GM08714 (cell line): Measurements from ENCODE around the gene MYO5C.

Source experiments
- H3K4me3 ChIP-seq: fragments of 200-500 bp; sonication (Bioruptor generic); 2 replicates; pipeline ENCODE4 v1.5.1; 2014; ENCODE audit warnings: mild to moderate bottlenecking, low read length, inconsistent platforms
- ZNF274 ChIP-seq: IDR thresholded peaks from 2 replicates; pipeline ENCODE4 v1.6.1; 2012; ENCODE audit warnings: mild to moderate bottlenecking, low read depth, low read length

The MYO5C gene, protein sequence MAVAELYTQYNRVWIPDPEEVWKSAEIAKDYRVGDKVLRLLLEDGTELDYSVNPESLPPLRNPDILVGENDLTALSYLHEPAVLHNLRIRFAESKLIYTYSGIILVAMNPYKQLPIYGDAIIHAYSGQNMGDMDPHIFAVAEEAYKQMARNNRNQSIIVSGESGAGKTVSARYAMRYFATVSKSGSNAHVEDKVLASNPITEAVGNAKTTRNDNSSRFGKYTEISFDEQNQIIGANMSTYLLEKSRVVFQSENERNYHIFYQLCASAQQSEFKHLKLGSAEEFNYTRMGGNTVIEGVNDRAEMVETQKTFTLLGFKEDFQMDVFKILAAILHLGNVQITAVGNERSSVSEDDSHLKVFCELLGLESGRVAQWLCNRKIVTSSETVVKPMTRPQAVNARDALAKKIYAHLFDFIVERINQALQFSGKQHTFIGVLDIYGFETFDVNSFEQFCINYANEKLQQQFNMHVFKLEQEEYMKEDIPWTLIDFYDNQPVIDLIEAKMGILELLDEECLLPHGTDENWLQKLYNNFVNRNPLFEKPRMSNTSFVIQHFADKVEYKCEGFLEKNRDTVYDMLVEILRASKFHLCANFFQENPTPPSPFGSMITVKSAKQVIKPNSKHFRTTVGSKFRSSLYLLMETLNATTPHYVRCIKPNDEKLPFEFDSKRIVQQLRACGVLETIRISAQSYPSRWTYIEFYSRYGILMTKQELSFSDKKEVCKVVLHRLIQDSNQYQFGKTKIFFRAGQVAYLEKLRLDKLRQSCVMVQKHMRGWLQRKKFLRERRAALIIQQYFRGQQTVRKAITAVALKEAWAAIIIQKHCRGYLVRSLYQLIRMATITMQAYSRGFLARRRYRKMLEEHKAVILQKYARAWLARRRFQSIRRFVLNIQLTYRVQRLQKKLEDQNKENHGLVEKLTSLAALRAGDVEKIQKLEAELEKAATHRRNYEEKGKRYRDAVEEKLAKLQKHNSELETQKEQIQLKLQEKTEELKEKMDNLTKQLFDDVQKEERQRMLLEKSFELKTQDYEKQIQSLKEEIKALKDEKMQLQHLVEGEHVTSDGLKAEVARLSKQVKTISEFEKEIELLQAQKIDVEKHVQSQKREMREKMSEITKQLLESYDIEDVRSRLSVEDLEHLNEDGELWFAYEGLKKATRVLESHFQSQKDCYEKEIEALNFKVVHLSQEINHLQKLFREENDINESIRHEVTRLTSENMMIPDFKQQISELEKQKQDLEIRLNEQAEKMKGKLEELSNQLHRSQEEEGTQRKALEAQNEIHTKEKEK (N-terminal part only)

GRCh38 chr15:52295421-52296001 lies at the start of gene MYO5C:
Gene MYO5C, minus strand, starts transcription at chr15:52295804. Its CDS starts 168 bp downstream, at chr15:52295636.
- no peak for TF ChIP-seq ZNF274
- H3K4me3 ChIP-seq = peak within 1 kb of the TSS; percentile 43; the same call in 1 of the 2 replicates

GRCh38 chr15:52344592-52344991 lies 49.0 kb upstream of the MYO5C start:
- TF ChIP-seq ZNF274 = no peak
- no peak overlapping the region for H3K4me3 ChIP-seq

DNA sequence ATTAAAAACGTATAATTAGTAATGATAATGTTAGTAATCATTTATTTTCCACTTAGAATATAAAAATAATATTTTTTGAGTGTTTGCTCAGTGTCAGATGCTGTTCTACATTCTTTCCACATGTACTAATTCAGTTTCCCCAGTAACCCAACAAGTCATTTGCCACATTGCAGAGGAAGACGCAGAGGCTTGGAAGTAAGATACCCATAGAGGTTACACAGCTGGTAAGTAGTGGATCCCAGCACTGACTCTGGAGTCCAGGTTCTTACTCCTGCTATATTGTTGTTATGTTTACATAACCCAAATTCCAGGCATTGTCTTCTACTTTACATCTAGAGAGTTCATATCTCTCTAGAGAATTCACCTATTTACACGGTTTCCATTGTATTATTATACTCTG lies 48.2 kb upstream of the MYO5C start:
- no peak for TF ChIP-seq ZNF274
- no peak overlapping the region for H3K4me3 ChIP-seq

GRCh38 chr15:52340093-52340492 lies 44.5 kb upstream of the MYO5C start:
- TF ChIP-seq ZNF274 = no peak
- no peak overlapping the region for H3K4me3 ChIP-seq

- no peak overlapping the region for H3K4me3 ChIP-seq
Measured at GRCh38 chr15:52338891-52339290, 43.3 kb upstream of the MYO5C start.

GRCh38 chr15:52338058-52338457 lies 42.5 kb upstream of the MYO5C start:
- TF ChIP-seq ZNF274 = no peak

More at GRCh38 chr15:52338891-52339290, 43.3 kb upstream of the MYO5C start:
- TF ChIP-seq ZNF274 = no peak

GRCh38 chr15:52337198-52337853 lies 41.7 kb upstream of the MYO5C start:
- no peak overlapping the region for H3K4me3 ChIP-seq
- no peak for TF ChIP-seq ZNF274

More at GRCh38 chr15:52338058-52338457, 42.5 kb upstream of the MYO5C start:
- no peak overlapping the region for H3K4me3 ChIP-seq

- no peak overlapping the region for H3K4me3 ChIP-seq
- no peak for TF ChIP-seq ZNF274
Measured at GRCh38 chr15:52336529-52336928, 40.9 kb upstream of the MYO5C start.

GRCh38 chr15:52334491-52335160 lies 39.0 kb upstream of the MYO5C start:
- no peak for TF ChIP-seq ZNF274
- no peak overlapping the region for H3K4me3 ChIP-seq

- TF ChIP-seq ZNF274 = no peak
- no peak overlapping the region for H3K4me3 ChIP-seq
Measured at GRCh38 chr15:52331490-52332240, 36.1 kb upstream of the MYO5C start.

- no peak overlapping the region for H3K4me3 ChIP-seq
- no peak for TF ChIP-seq ZNF274
Measured at GRCh38 chr15:52329987-52330386, 34.4 kb upstream of the MYO5C start.

- H3K4me3 ChIP-seq = no peak overlapping the region
- no peak for TF ChIP-seq ZNF274
Measured at GRCh38 chr15:52329150-52329549, 33.5 kb upstream of the MYO5C start.

DNA sequence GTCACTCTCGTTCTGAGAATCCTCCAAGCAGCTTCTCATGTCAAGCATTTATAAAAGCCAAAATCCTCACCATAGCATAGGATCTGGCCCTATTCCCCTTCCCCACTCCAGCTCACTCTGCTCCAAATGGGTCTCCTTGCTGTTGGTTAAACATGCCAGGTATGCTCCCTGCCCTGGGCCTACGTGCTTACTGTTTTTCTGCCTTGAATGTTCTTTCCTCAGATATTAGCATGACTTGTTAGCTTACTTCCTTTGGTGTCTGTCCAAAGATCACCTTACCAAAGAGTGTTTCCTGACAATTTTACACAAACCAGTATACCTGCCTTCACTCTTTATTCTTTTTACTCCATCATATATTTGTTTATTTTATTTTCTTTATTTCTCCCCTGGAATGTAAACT lies 33.1 kb upstream of the MYO5C start:
- no peak for TF ChIP-seq ZNF274
- no peak overlapping the region for H3K4me3 ChIP-seq
